H9 (cell line): ENCODE measurements around the gene B9D2. TPM values are rescaled to one million over a fixed set of nuclear protein-coding genes. Genes with fewer than 3 reads are reported as not detected.

Source experiments
- DNase-seq: peaks from one replicate; pipeline ENCODE4 v3.0.0-alpha.2; 2017
- H2AFZ ChIP-seq: one replicate; pipeline ENCODE4 v1.6.1; 2013; ENCODE audit warnings: mild to moderate bottlenecking, low read length, control low read depth, moderate library complexity
- H2AK5ac ChIP-seq: 2 replicates; pipeline ENCODE4 v1.6.1; 2013; ENCODE audit warnings: low read length, control low read depth, mixed read lengths; ENCODE audit not compliant: insufficient read length
- H2BK120ac ChIP-seq: one replicate; pipeline ENCODE4 v1.6.1; 2013; ENCODE audit warnings: low read depth, mild to moderate bottlenecking, low read length, control low read depth, inconsistent platforms; ENCODE audit not compliant: poor library complexity, severe bottlenecking
- H2BK12ac ChIP-seq: 2 replicates; pipeline ENCODE4 v1.6.1; 2013; ENCODE audit warnings: low read length, control low read depth, mixed read lengths, low read depth; ENCODE audit not compliant: insufficient read length
- H2BK15ac ChIP-seq: 2 replicates; pipeline ENCODE4 v1.6.1; 2013; ENCODE audit warnings: low read depth, low read length, control low read depth
- H2BK20ac ChIP-seq: one replicate; pipeline ENCODE4 v1.6.1; 2013; ENCODE audit warnings: low read depth, mild to moderate bottlenecking, low read length, control low read depth, inconsistent platforms; ENCODE audit not compliant: poor library complexity, severe bottlenecking
- H2BK5ac ChIP-seq: 2 replicates; pipeline ENCODE4 v1.6.1; 2013; ENCODE audit warnings: low read length, control low read depth, mixed read lengths; ENCODE audit not compliant: insufficient read length
- H3K14ac ChIP-seq: 2 replicates; pipeline ENCODE4 v1.6.1; 2013; ENCODE audit warnings: low read length, control low read depth; ENCODE audit not compliant: insufficient read depth
- H3K18ac ChIP-seq: 2 replicates; pipeline ENCODE4 v1.6.1; 2013; ENCODE audit warnings: low read depth, mild to moderate bottlenecking, mixed read lengths, low read length, control low read depth; ENCODE audit not compliant: insufficient read length
- H3K23ac ChIP-seq: 2 replicates; pipeline ENCODE4 v1.6.1; 2013; ENCODE audit warnings: low read length, control low read depth, mixed read lengths, low read depth; ENCODE audit not compliant: insufficient read length
- H3K23me2 ChIP-seq: 2 replicates; pipeline ENCODE4 v1.6.1; 2013; ENCODE audit warnings: low read depth, mild to moderate bottlenecking, mixed read lengths, low read length, control low read depth; ENCODE audit not compliant: insufficient read length, poor library complexity, severe bottlenecking
- H3K27ac ChIP-seq: 2 replicates; pipeline ENCODE4 v1.5.1; 2013; ENCODE audit warnings: low read length, control low read depth, mixed read lengths, low read depth; ENCODE audit not compliant: insufficient read length
- H3K27me3 ChIP-seq: 2 replicates; pipeline ENCODE4 v1.6.1; 2013; ENCODE audit warnings: low read length, control low read depth, inconsistent platforms; ENCODE audit not compliant: insufficient read depth
- H3K4ac ChIP-seq: 2 replicates; pipeline ENCODE4 v1.6.1; 2013; ENCODE audit warnings: low read depth, mild to moderate bottlenecking, control low read depth, inconsistent platforms, low read length, moderate library complexity
- H3K4me1 ChIP-seq: 2 replicates; pipeline ENCODE4 v1.6.1; 2013; ENCODE audit warnings: low read length, control low read depth, inconsistent platforms; ENCODE audit not compliant: insufficient read depth
- H3K4me2 ChIP-seq: 2 replicates; pipeline ENCODE4 v1.6.1; 2013; ENCODE audit warnings: low read length, control low read depth, mixed read lengths; ENCODE audit not compliant: insufficient read length, insufficient read depth
- H3K56ac ChIP-seq: 2 replicates; pipeline ENCODE4 v1.6.1; 2013; ENCODE audit warnings: low read depth, mild to moderate bottlenecking, mixed read lengths, low read length, control low read depth; ENCODE audit not compliant: insufficient read length
- H3K79me1 ChIP-seq: 2 replicates; pipeline ENCODE4 v1.6.1; 2013; ENCODE audit warnings: low read depth, mild to moderate bottlenecking, moderate library complexity, low read length, control low read depth, inconsistent platforms; ENCODE audit not compliant: insufficient read depth, poor library complexity, severe bottlenecking
- H3K79me2 ChIP-seq: 2 replicates; pipeline ENCODE4 v1.6.1; 2013; ENCODE audit warnings: low read length, control low read depth, inconsistent platforms; ENCODE audit not compliant: insufficient read depth
- H3K9ac ChIP-seq: 2 replicates; pipeline ENCODE4 v1.6.1; 2013; ENCODE audit warnings: low read length, control low read depth, mixed read lengths; ENCODE audit not compliant: insufficient read length; ENCODE audit errors: extremely low read depth
- H3K9me3 ChIP-seq: one replicate; pipeline ENCODE4 v1.6.1; 2013; ENCODE audit warnings: low read depth, low read length, inconsistent platforms; ENCODE audit not compliant: control insufficient read depth
- H3T11ph ChIP-seq: one replicate; pipeline ENCODE4 v1.6.1; 2013; ENCODE audit warnings: mild to moderate bottlenecking, low read length, control low read depth, inconsistent platforms
- H4K20me1 ChIP-seq: one replicate; pipeline ENCODE4 v1.6.1; 2013; ENCODE audit not compliant: control insufficient read depth, insufficient read length, insufficient read depth
- H4K5ac ChIP-seq: 2 replicates; pipeline ENCODE4 v1.6.1; 2013; ENCODE audit warnings: low read depth, mild to moderate bottlenecking, mixed read lengths, low read length, control low read depth; ENCODE audit not compliant: insufficient read length
- H4K8ac ChIP-seq: replicated peaks from 2 replicates; pipeline ENCODE4 v1.6.1; 2013; ENCODE audit warnings: low read length, control low read depth, mixed read lengths, low read depth; ENCODE audit not compliant: insufficient read length
- H4K91ac ChIP-seq: 2 replicates; pipeline ENCODE4 v1.6.1; 2013; ENCODE audit warnings: low read depth, mild to moderate bottlenecking, moderate library complexity, mixed read lengths, low read length, control low read depth; ENCODE audit not compliant: insufficient read length
- H3K27ac Mint-ChIP-seq, 3 experiments: 2 replicates in 2 of 3; 3 replicates in 1 of 3; pipeline ENCODE4 v1.8.0; 2020 to 2021; ENCODE audit warnings: mixed read lengths in 3 of 3, mild to moderate bottlenecking in 1 of 3, moderate library complexity in 1 of 3
- H3K27me3 Mint-ChIP-seq: 2 replicates; pipeline ENCODE4 v1.8.0; 2021; ENCODE audit warnings: low read depth, mild to moderate bottlenecking, moderate library complexity, mixed read lengths
- H3K36me3 Mint-ChIP-seq, 3 experiments: 2 replicates in 2 of 3; 3 replicates in 1 of 3; pipeline ENCODE4 v1.8.0; 2020 to 2021; ENCODE audit warnings: low read depth in 3 of 3, mixed read lengths in 3 of 3; ENCODE audit not compliant: insufficient read depth in 1 of 3
- H3K4me1 Mint-ChIP-seq, 2 experiments: 2 replicates each; pipeline ENCODE4 v1.8.0; 2020; ENCODE audit warnings: mixed read lengths in 2 of 2
- H3K4me3 Mint-ChIP-seq, 2 experiments: 2 replicates in 1 of 2; 3 replicates in 1 of 2; pipeline ENCODE4 v1.8.0; 2020 to 2021; ENCODE audit warnings: mild to moderate bottlenecking in 2 of 2, mixed read lengths in 2 of 2, moderate library complexity in 1 of 2
- H3K9me3 Mint-ChIP-seq, 2 experiments: 2 replicates in 1 of 2; 3 replicates in 1 of 2; pipeline ENCODE4 v1.8.0; 2020; ENCODE audit warnings: mild to moderate bottlenecking in 2 of 2, mixed read lengths in 2 of 2, moderate library complexity in 1 of 2
- WGBS: extraction: QIAGEN DNeasy Blood & Tissue Kit; methylation state at CpG from one replicate; pipeline ENCODE4 v1.1.7; 2013; ENCODE audit warnings: missing lambda C conversion rate, low lambda C conversion rate, mixed read lengths; ENCODE audit not compliant: insufficient read length; ENCODE audit errors: extremely low coverage; 5-methylcytosine and 5-hydroxymethylcytosine counted together
- total RNA-seq: library from RNA; stranded (reverse); gene quantifications from 2 replicates; pipeline ENCODE4 v1.2.1, GENCODE V29; 2021
- TF ChIP-seq, protein P1 (sequence below): fragments of 200-600 bp; sonication (generic); conservative IDR thresholded peaks from 3 replicates; pipeline ENCODE4 v1.8.0; 2021; ENCODE audit warnings: antibody characterized with exemption, mild to moderate bottlenecking

Gene B9D2
- total RNA-seq, 1 experiment from 2014 or later, result 4.8 TPM

DNA sequence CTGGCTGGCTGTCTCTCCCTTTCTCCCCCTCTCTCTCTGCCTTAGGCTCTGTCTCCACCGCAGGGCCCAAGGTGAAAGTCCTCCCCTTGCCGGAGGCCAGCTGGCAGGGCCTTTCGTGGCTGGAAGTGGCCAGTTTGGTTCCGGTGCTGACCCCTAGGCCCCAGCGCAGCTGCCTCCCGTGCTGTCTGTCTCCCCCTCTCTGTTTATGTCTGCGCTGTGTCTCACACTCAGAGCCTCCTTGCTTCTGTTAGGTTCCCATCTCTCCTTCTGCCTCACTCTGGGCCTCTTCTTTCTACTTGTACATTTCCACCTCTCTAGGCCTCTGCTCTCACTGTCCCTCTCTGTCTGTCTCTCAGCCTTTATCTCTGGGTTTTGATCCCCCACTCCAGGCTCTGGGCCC, 40.9 kb downstream of the B9D2 start:
- H3K56ac ChIP-seq, result no peak overlapping the region
- H4K91ac ChIP-seq, result no peak overlapping the region
- H3K14ac ChIP-seq, result no peak overlapping the region
- no peak overlapping the region for H2AFZ ChIP-seq
- Mint-ChIP-seq H3K36me3 (peaks cover 4 to 49% (median 34%) of the 10 kb centered on the region in 3 experiments), H3K4me3 (peak overlapping the region in 1 of 2 experiments; percentile 31; a peak in 1 of 5 replicates), H3K27me3 (peaks cover 1% of the 10 kb centered on the region; the same call in 1 of the 2 replicates), H3K9me3 (no peaks in the 10 kb centered on the region), H3K4me1 (peaks cover 46 to 49% of the 10 kb centered on the region in 2 experiments), H3K27ac (peak overlapping the region; percentile 38 to 91 (median 78); a peak in 6 of 7 replicates)
- no peak for DNase-seq
- no peaks in the 10 kb centered on the region for H3K27me3 ChIP-seq
- no peak overlapping the region for H2BK120ac ChIP-seq
- no peak overlapping the region for H3K23ac ChIP-seq
- no peak overlapping the region for H2BK15ac ChIP-seq
- H4K5ac ChIP-seq, result no peak overlapping the region
- H3K27ac ChIP-seq, result no peak overlapping the region
- TF ChIP-seq, protein P1, sequence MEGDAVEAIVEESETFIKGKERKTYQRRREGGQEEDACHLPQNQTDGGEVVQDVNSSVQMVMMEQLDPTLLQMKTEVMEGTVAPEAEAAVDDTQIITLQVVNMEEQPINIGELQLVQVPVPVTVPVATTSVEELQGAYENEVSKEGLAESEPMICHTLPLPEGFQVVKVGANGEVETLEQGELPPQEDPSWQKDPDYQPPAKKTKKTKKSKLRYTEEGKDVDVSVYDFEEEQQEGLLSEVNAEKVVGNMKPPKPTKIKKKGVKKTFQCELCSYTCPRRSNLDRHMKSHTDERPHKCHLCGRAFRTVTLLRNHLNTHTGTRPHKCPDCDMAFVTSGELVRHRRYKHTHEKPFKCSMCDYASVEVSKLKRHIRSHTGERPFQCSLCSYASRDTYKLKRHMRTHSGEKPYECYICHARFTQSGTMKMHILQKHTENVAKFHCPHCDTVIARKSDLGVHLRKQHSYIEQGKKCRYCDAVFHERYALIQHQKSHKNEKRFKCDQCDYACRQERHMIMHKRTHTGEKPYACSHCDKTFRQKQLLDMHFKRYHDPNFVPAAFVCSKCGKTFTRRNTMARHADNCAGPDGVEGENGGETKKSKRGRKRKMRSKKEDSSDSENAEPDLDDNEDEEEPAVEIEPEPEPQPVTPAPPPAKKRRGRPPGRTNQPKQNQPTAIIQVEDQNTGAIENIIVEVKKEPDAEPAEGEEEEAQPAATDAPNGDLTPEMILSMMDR, result no peak
- H2AK5ac ChIP-seq, result no peak overlapping the region
- peaks cover 12% of the 10 kb centered on the region; the same call in 1 of the 2 replicates for H3K4me1 ChIP-seq
- no peak overlapping the region for H4K8ac ChIP-seq
- H3K23me2 ChIP-seq, result peaks cover 14% of the 10 kb centered on the region
- H3K9me3 ChIP-seq, result no peaks in the 10 kb centered on the region
- no CpG with 5 or more reads among the region's 7 CpGs for WGBS
- H4K20me1 ChIP-seq, result no peaks in the 10 kb centered on the region
- H3K4ac ChIP-seq, result no peak overlapping the region
- H2BK20ac ChIP-seq, result no peak overlapping the region
- no peak overlapping the region for H3T11ph ChIP-seq
- no peak overlapping the region for H2BK5ac ChIP-seq
- no peaks in the 10 kb centered on the region for H3K79me1 ChIP-seq
- no peaks in the 10 kb centered on the region for H3K79me2 ChIP-seq
- H3K9ac ChIP-seq, result no peak overlapping the region
- H2BK12ac ChIP-seq, result no peak overlapping the region
- no peak overlapping the region for H3K18ac ChIP-seq
- H3K4me2 ChIP-seq, result no peak overlapping the region
